HepG2 (cell line): Measurements from ENCODE around the gene VPS18. TPM values are rescaled to one million over a fixed set of nuclear protein-coding genes. Genes with fewer than 3 reads are reported as not detected.

ENCODE experiments used
- ATAC-seq: fragments of 200-7000 bp; cut with Tn5 transposase; 3 replicates; pipeline ENCODE4 v1.9.1; 2020; ENCODE audit warnings: mild to moderate bottlenecking, moderate library complexity
- BruUV-seq: library from RNA; stranded (reverse); fragments of 400-500 nt; replicated peaks from 2 replicates; lab custom pipeline; 2021; lab: Mats Ljungman, UMichigan
- CTCF ChIA-PET: fragments of 300-600 bp; formaldehyde crosslinking; extraction: SDS; loops from one replicate; lab custom pipeline; 2021; ENCODE audit warnings: low total read pairs, inconsistent platforms, low intra/inter-chr PET ratio; lab: Yijun Ruan, JAX
- POLR2A ChIA-PET: fragments of 350-600 bp; sonication (Branson Sonifier 250); formaldehyde crosslinking; loops from one replicate; lab custom pipeline; 2020; ENCODE audit warnings: antibody characterized with exemption, inconsistent platforms; lab: Yijun Ruan, JAX
- DNase-seq: peaks from one replicate; pipeline ENCODE4 v3.0.0-alpha.2; 2015; ENCODE audit warnings: low spot score
- FAIRE-seq: peaks from 3 replicates; lab custom pipeline; 2011; peaks lifted over from hg19 to GRCh38; lab: Jason Lieb, UNC
- H2AFZ ChIP-seq: one replicate; pipeline ENCODE4 v1.6.1; 2011; ENCODE audit warnings: low read length, inconsistent platforms
- H3K27ac ChIP-seq: fragments of 300-600 bp; 3 replicates; pipeline ENCODE4 v1.8.0; 2011; ENCODE audit warnings: mixed run types, mild to moderate bottlenecking, mixed read lengths, low read length, inconsistent platforms; ENCODE audit not compliant: insufficient read depth; ENCODE audit errors: extremely low read length
- H3K27me3 ChIP-seq, 2 experiments: fragments of 200-600 bp in 1 of 2; 2 replicates in 1 of 2; 3 replicates in 1 of 2; pipeline versions ENCODE4 v1.6.0 to v1.8.0; 2011; ENCODE audit warnings: low read length in 2 of 2, mild to moderate bottlenecking in 2 of 2, moderate library complexity in 2 of 2, inconsistent platforms in 1 of 2; ENCODE audit not compliant: insufficient read depth in 2 of 2, control insufficient read depth in 1 of 2
- H3K36me3 ChIP-seq, 2 experiments: fragments of 200-600 bp in 1 of 2; replicated peaks in 1 of 2; 2 replicates in 1 of 2; 3 replicates in 1 of 2; pipeline versions ENCODE4 v1.5.1 to v1.8.0; 2011; ENCODE audit warnings: low read length in 2 of 2, inconsistent platforms in 1 of 2; ENCODE audit not compliant: insufficient read depth in 2 of 2, control insufficient read depth in 1 of 2
- H3K4me1 ChIP-seq: 2 replicates; pipeline ENCODE4 v1.5.1; 2012; ENCODE audit warnings: low read length, inconsistent platforms; ENCODE audit not compliant: insufficient read depth
- H3K4me2 ChIP-seq: 2 replicates; pipeline ENCODE4 v1.6.0; 2011; ENCODE audit warnings: low read depth, low read length, inconsistent platforms
- H3K4me3 ChIP-seq, 3 experiments: fragments of 200-600 bp in 1 of 3; sonication (generic), shearing (Covaris generic) in 1 of 3; replicated peaks in 1 of 3; 2 replicates each; pipeline ENCODE4 v1.5.1; 2011 to 2016; ENCODE audit warnings: low read length in 3 of 3, inconsistent platforms in 2 of 3, low read depth in 2 of 3, mild to moderate bottlenecking in 2 of 3, control low read depth in 1 of 3, mixed read lengths in 1 of 3; ENCODE audit not compliant: insufficient read depth in 1 of 3
- H3K79me2 ChIP-seq: one replicate; pipeline ENCODE4 v1.6.1; 2011; ENCODE audit warnings: low read length, inconsistent platforms; ENCODE audit not compliant: insufficient read depth
- H3K9ac ChIP-seq: 2 replicates; pipeline ENCODE4 v1.6.0; 2011; ENCODE audit warnings: mild to moderate bottlenecking, low read depth, low read length, inconsistent platforms; ENCODE audit not compliant: insufficient read depth
- H3K9me3 ChIP-seq: 2 replicates; pipeline ENCODE4 v1.5.1; 2012; ENCODE audit warnings: mild to moderate bottlenecking, low read length
- H4K20me1 ChIP-seq: 2 replicates; pipeline ENCODE4 v1.6.0; 2011; ENCODE audit warnings: inconsistent platforms, mild to moderate bottlenecking, low read length, moderate library complexity; ENCODE audit not compliant: insufficient read depth
- ADNP ChIP-seq: sonication (generic); formaldehyde crosslinking; IDR thresholded peaks from 2 replicates; pipeline ENCODE4 v1.4.0; 2020; ENCODE audit warnings: missing genetic modification reagents
- FOXK2 ChIP-seq: fragments of 450-650 bp; IDR thresholded peaks from 2 replicates; pipeline ENCODE4 v1.6.1; 2016
- GLMP ChIP-seq: sonication (generic); formaldehyde crosslinking; IDR thresholded peaks from 2 replicates; pipeline ENCODE4 v1.9.0; 2021; ENCODE audit warnings: missing genetic modification reagents, mild to moderate bottlenecking, borderline replicate concordance
- KDM1A ChIP-seq: IDR thresholded peaks from 2 replicates; pipeline ENCODE4 v1.6.1; 2016; ENCODE audit warnings: missing compliant biosample characterization
- PBX2 ChIP-seq: IDR thresholded peaks from 2 replicates; pipeline ENCODE4 v1.6.1; 2016; ENCODE audit warnings: control low read depth
- RCOR2 ChIP-seq: IDR thresholded peaks from 2 replicates; pipeline ENCODE4 v1.6.1; 2016; ENCODE audit warnings: missing biosample characterization, missing genetic modification reagents
- ZMYM3 ChIP-seq: sonication (generic); formaldehyde crosslinking; IDR thresholded peaks from 2 replicates; pipeline ENCODE4 v1.5.1; 2020; ENCODE audit warnings: mild to moderate bottlenecking, missing genetic modification reagents
- WGBS: methylation state at CpG from one replicate; pipeline ENCODE4 v1.1.6; 2017; ENCODE audit warnings: low lambda C conversion rate; 5-methylcytosine and 5-hydroxymethylcytosine counted together
- in situ Hi-C: cut with HindIII; loops from 2 replicates; pipeline ENCODE4 v1.10.0; 2017; ENCODE audit warnings: low pct_unique_long_range_greater_than_20kb; ENCODE audit not compliant: extremely low pct_ligation_motif_present
- intact Hi-C: fragments of 100-400 bp; cut with micrococcal nuclease; formaldehyde crosslinking; loops from one replicate; pipeline ENCODE4 v1.10.0; 2022; ENCODE audit not compliant: unreplicated experiment
- polyA plus RNA-seq, 8 experiments: library from polyadenylated mRNA; depleted of rRNA in 3 of 8; stranded (reverse) in 7 of 8; unstranded in 1 of 8; fragments of >200 nt; fragmentation: Illumina TruSeq in 4 of 8; extraction: Trizol in 4 of 8; gene quantifications; 2 replicates each; pipeline versions ENCODE4 v1.2.1 to v1.2.3, GENCODE V29; 2011 to 2016; ENCODE audit warnings: low read depth in 4 of 8, missing spikeins in 1 of 8, mixed read lengths in 1 of 8; ENCODE audit not compliant: insufficient read depth in 1 of 8
- total RNA-seq, 5 experiments: library from RNA; depleted of rRNA; stranded (reverse); fragments of >200 nt; fragmentation: Illumina TruSeq; extraction: Trizol; gene quantifications; 2 replicates each; pipeline ENCODE4 v1.2.3, GENCODE V29; 2016; ENCODE audit warnings: low read depth in 1 of 5
- TF ChIP-seq, protein P1 (sequence below): sonication (generic); formaldehyde crosslinking; IDR thresholded peaks from 2 replicates; pipeline ENCODE4 v1.8.1; 2023; ENCODE audit warnings: mild to moderate bottlenecking, missing genetic modification reagents
- TF ChIP-seq, protein P2 (sequence below), 2 experiments: sonication (generic) in 1 of 2; formaldehyde crosslinking in 1 of 2; IDR thresholded peaks; 2 replicates each; pipeline versions ENCODE4 v1.4.0 to v1.6.1; 2016 to 2020; ENCODE audit warnings: borderline replicate concordance in 1 of 2, low read depth in 1 of 2, mild to moderate bottlenecking in 1 of 2, missing genetic modification reagents in 1 of 2

VPS18 gene
- total and polyA plus RNA-seq, 2 of the 13 experiments (the other 11 are each of a cell fraction or from before 2014, with no cell fraction given), result 5.8 to 17.0 TPM

DNA sequence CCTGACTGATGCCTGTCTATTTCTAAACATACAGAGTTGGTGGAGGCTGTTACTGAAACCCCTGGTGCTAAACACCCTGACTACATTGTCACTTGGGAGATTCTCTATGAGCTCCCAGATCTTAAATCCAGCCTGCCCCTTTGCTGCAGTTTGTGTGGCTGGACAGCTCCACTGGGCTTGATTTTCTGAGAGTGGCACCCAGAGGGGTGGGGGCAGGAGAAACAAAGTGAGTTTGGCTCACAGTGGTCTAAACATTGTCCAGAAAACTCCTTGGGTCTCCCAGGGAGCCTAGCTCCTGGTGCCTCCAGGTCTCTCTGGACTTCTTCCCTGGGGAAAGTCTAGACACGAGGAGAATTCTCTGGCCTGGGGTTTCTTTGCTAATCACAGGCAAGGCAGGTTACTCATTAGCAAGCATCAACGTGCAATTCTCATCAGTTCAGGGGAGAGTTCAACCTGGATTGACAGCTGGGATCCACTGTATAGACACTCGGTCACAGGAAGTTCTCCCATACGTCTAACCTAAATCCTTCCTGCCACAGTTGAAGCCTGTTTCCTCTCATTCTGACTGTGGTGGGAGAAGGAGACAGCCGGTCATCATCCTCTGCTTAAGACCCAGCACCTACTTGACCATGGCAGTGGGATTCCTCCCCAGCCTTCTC, 27.8 kb downstream of the VPS18 start:
- no peaks in the 10 kb centered on the region for H3K79me2 ChIP-seq
- CTCF ChIA-PET, result no interaction called here
- H3K4me3 ChIP-seq, result peak overlapping the region in 1 of 3 experiments; percentile 37; a peak in 1 of 6 replicates
- no TSS peak for BruUV-seq
- peak; percentile 23 for ATAC-seq
- POLR2A ChIA-PET, result interaction anchor here (0.9 kb wide), 1 partner anchor 14 kb away, joined by 4 read pairs; no protein-coding TSS in a partner anchor
- intact Hi-C loops, result no loop called here
- no peaks in the 10 kb centered on the region for H3K36me3 ChIP-seq
- no peak for DNase-seq
- in situ Hi-C loops, result no loop called here
- no peaks in the 10 kb centered on the region for H4K20me1 ChIP-seq
- H3K9me3 ChIP-seq, result no peaks in the 10 kb centered on the region
- peaks cover 3 to 64% of the 10 kb centered on the region in 2 experiments; a peak in 4 of 5 replicates for H3K27me3 ChIP-seq
- H3K27ac ChIP-seq, result no peak overlapping the region
- H2AFZ ChIP-seq, result no peak overlapping the region
- peak overlapping the region; percentile 64 for H3K4me2 ChIP-seq
- FAIRE-seq, result peak; percentile 64
- H3K4me1 ChIP-seq, result peaks cover 76% of the 10 kb centered on the region
- WGBS, result 0% methylated on average over 3 of the region's 5 CpGs
- no peak overlapping the region for H3K9ac ChIP-seq
- no peak for TF ChIP-seq FOXK2
- peak; percentile 83; the same call in 1 of the 2 replicates for TF ChIP-seq ADNP (CRISPR knock-in tag)
- peak; percentile 78 for TF ChIP-seq KDM1A (CRISPR knock-in tag)
- peak; percentile 75; the same call in 1 of the 2 replicates for TF ChIP-seq RCOR2
- TF ChIP-seq, protein P1, sequence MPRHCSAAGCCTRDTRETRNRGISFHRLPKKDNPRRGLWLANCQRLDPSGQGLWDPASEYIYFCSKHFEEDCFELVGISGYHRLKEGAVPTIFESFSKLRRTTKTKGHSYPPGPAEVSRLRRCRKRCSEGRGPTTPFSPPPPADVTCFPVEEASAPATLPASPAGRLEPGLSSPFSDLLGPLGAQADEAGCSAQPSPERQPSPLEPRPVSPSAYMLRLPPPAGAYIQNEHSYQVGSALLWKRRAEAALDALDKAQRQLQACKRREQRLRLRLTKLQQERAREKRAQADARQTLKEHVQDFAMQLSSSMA, result 0 out of 2 replicates have a peak, but pooled peaks have one; percentile 37
- TF ChIP-seq, protein P2, sequence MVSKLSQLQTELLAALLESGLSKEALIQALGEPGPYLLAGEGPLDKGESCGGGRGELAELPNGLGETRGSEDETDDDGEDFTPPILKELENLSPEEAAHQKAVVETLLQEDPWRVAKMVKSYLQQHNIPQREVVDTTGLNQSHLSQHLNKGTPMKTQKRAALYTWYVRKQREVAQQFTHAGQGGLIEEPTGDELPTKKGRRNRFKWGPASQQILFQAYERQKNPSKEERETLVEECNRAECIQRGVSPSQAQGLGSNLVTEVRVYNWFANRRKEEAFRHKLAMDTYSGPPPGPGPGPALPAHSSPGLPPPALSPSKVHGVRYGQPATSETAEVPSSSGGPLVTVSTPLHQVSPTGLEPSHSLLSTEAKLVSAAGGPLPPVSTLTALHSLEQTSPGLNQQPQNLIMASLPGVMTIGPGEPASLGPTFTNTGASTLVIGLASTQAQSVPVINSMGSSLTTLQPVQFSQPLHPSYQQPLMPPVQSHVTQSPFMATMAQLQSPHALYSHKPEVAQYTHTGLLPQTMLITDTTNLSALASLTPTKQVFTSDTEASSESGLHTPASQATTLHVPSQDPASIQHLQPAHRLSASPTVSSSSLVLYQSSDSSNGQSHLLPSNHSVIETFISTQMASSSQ (IDR thresholded peaks at IDR 0.05; ENCODE audit: low read depth), result 0 out of 2 replicates have a peak, but pooled peaks have one; percentile 32
- TF ChIP-seq, protein P2 (CRISPR knock-in tag; IDR thresholded peaks at IDR 0.05; ENCODE audit: borderline replicate concordance), result no peak
- TF ChIP-seq ZMYM3 (CRISPR knock-in tag), result peak; percentile 99
- no peak for TF ChIP-seq GLMP
- peak; percentile 60; the same call in 1 of the 2 replicates for TF ChIP-seq PBX2 (CRISPR knock-in tag)
